ENCODE measurements around the gene TNRC6C.

TNRC6C gene

GRCh38 chr17:78143214-78144146 lies 185.0 kb downstream of the TNRC6C start:
- no peak for DNase-seq

- DNase-seq, result no peak
Observed at GRCh38 chr17:78144147-78144719, 185.7 kb downstream of the TNRC6C start.

DNA sequence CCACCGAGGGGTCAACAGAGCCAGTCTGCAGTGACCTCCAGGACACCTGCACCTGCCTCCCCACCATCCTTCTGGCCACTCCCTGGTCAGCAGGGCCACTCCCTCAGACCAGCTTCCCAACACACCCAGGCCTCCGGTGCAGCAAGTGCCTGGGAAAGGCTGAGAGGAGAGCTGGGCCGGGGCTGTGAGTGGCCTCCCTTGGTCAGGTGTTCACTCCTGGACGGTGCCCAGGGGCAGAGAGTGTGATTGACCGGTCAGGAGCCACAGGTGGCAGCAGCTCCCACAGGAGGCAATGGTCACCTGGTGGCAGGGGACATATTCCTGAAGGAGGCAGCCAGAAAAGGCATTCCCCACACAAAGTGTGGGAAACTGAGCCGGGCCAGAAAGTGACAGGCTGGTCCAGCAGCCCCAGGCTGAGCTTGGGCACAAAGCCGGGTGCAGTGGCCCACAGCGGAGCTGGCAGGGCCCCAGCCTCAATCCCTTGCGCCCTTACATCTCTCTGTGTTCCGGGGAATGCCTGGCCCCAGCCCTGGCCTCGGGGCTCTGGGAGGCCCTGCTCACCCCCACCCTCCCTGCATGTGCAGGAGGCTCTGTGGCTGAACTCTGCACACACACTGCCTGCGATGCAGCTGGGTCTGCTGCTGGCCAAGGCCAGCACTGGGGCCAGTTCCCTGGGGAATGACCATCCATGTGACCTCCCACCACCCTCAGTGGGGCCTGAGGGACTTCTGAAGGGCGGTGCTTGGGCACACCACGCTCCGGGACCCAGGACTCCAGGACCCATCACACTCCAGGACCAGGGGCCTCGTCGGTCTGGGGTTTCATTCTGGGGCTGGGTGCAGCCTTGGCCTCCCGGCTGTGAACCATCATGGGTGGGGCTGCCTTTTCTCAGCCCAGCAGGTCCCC lies 186.5 kb downstream of the TNRC6C start:
- DNase-seq, result no peak

GRCh38 chr17:78146471-78146869 lies 188.0 kb downstream of the TNRC6C start:
- no peak for DNase-seq

GRCh38 chr17:78146881-78147280 lies 188.4 kb downstream of the TNRC6C start:
- DNase-seq, result no peak

DNA sequence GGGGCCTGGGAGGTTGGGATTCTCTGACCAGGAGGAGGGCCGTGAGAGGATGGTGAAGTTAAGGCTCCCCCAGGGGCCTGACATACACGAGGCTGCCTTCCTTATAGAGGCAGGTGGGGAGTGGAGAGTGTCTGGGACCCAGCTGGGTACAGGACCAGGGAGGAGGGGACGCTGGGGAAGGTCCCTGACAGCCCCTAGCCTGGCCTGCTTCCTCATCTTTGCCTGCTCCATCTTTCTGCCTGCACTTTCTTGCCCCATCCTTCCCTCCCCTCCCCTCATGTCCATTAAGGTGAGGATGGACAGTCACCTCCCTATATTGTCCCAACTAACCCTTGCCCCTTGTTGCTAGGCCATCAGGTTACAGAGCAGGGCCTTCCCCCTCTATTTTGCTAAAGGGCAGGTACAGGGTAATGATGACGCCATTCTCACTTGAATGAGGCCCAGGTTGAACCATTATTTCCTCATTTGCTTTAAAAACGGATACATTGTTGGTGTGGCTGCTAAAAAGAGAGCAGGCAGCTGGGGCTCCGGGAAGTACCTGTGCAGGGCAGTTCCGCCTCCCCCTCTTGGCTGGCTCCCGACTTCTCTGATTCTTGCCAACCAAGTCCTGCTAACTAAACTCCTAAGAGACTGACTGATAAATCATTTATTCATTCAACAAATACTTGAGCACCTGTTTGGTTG lies 189.0 kb downstream of the TNRC6C start:
- DNase-seq, result no peak

- no peak for DNase-seq
Observed at GRCh38 chr17:78148286-78149016, 189.9 kb downstream of the TNRC6C start.

DNA sequence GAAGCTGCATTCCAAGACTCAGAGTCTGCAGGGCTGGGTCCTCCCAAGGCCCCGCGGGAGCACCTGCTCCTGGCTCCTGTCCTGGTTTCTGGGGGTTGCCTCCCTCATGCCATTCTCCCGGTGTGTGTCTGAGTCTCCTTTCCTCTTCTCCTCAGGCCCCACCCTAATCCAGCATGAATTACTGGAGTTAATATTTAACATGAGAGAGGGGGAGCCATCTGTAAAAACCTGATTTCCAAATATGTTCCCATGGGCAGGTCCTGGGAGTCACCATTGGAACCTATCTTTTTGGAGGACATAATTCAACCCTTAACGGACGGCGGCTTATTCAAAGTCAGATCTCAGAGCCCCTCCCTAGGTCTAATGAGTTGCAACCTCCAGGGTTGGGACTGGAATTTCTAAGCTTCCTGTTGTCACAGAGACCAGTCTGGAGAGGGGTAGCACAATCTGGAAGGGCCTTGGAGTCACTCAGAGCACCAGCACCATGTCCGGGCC lies 193.1 kb downstream of the TNRC6C start:
- DNase-seq, result no peak

DNA sequence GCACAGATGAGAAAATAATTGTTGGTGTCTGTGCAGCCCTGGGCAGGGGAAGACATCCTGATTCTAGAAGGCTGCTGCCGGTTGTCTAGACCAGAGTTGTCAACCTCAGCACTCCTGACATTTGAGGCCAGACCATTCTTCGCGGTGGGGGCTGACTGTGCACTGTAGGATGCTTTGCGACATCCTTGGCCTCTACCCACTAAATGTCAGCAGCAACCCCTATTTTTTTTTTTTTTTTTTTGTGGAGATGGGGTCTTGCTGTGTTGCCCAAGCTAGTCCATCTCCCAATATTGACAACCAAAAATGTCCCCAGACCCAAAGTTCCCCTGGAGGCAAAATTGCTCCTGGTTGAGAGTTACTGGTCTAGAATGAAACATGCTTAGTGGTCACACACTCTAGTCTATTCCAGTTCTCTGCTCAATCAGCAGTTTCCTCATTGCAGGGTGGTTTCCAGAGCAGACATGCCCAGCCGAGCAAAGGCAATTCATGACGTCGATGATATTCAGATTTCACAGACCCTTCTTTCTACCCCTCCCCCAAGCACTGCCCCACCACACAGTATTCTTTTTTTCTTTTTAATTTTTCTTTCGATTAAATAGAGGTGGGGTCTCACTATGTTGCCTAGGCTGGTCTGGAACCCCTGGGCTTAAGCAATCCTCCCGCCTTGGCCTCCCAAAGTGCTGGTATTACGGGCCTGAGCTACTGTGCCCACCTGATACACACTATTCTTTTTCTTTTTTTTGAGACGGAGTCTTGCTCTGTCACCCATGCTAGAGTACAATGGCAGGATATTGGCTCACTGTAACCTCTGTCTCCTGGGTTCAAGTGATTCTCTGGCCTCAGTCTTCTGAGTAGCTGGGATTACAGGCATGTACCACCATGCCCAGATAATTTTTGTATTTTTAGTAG lies 196.7 kb downstream of the TNRC6C start:
- no peak for DNase-seq
